Activated CD8-positive, alpha-beta T cell treated with anti-CD3 and anti-CD28 coated beads for 36 hours (primary cell): ENCODE measurements around the gene TMEM143. TPM values are rescaled to one million over a fixed set of nuclear protein-coding genes. Genes with fewer than 3 reads are reported as not detected.

ENCODE experiments used
- ATAC-seq: fragments of 200-7000 bp; cut with Tn5 transposase; one replicate; pipeline ENCODE4 v1.10.0; 2021; ENCODE audit warnings: mild to moderate bottlenecking, moderate library complexity
- CTCF ChIA-PET: fragments of 350-600 bp; sonication (Branson Sonifier 250); formaldehyde crosslinking; loops from one replicate; lab custom pipeline; 2021; ENCODE audit warnings: antibody characterized with exemption; lab: Charles Lee
- POLR2A ChIA-PET: fragments of 350-600 bp; sonication (Branson Sonifier 250); formaldehyde crosslinking; loops from one replicate; lab custom pipeline; 2021; ENCODE audit warnings: antibody characterized with exemption; lab: Charles Lee
- DNase-seq: peaks from one replicate; pipeline ENCODE4 v3.0.0-alpha.2; 2020
- H3K27ac Mint-ChIP-seq: one replicate; pipeline ENCODE4 v1.8.0; 2021; ENCODE audit warnings: mild to moderate bottlenecking, mixed read lengths
- H3K27me3 Mint-ChIP-seq: one replicate; pipeline ENCODE4 v1.8.0; 2021; ENCODE audit warnings: mixed read lengths
- H3K36me3 Mint-ChIP-seq: one replicate; pipeline ENCODE4 v1.8.0; 2021; ENCODE audit warnings: low read depth, mixed read lengths
- H3K4me1 Mint-ChIP-seq: one replicate; pipeline ENCODE4 v1.8.0; 2021; ENCODE audit warnings: low read depth, mixed read lengths
- H3K4me3 Mint-ChIP-seq: one replicate; pipeline ENCODE4 v1.8.0; 2021; ENCODE audit warnings: mild to moderate bottlenecking, moderate library complexity, mixed read lengths
- H3K9me3 Mint-ChIP-seq: one replicate; pipeline ENCODE4 v1.8.0; 2021; ENCODE audit warnings: mixed read lengths
- intact Hi-C: fragments of 100-400 bp; cut with micrococcal nuclease; formaldehyde crosslinking; loops from one replicate; pipeline ENCODE4 v1.10.0; 2022
- total RNA-seq, 2 experiments: library from RNA; stranded (reverse); gene quantifications; one replicate each; pipeline ENCODE4 v1.2.3, GENCODE V29; 2021
- TF ChIP-seq, protein P1 (sequence below): fragments of 200-600 bp; IDR thresholded peaks from one replicate; pipeline ENCODE4 v1.8.0; 2022; ENCODE audit warnings: antibody characterized with exemption, mild to moderate bottlenecking

Gene TMEM143
- total RNA-seq, 2 experiments from 2014 or later = 19.4 to 21.7 TPM

DNA sequence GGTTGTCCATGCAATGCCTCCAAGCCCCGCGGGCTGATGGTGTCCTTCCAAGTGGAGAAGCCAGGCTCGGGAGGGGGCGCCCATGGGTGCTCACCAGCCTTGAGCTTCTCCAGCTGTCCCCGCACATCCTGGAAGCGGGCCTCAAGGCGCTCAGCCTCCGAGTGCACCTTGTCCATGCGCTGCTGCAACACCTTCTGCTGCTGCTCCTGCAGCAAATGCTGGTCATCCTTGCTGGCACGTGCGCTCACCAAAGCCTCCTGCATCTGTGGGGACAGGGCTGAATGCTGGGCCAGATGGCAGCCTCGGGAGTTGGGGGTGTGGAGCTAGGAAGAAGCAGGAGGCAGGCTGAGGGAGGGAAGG is 61.2 kb downstream of the TMEM143 start:
- ATAC-seq (no peak), DNase-seq (no peak)
- intact Hi-C loops = no loop called here
- Mint-ChIP-seq H3K27ac (no peak overlapping the region), H3K36me3 (no peaks in the 10 kb centered on the region), H3K9me3 (no peaks in the 10 kb centered on the region), H3K4me1 (no peaks in the 10 kb centered on the region), H3K27me3 (no peaks in the 10 kb centered on the region), H3K4me3 (no peak overlapping the region)
- POLR2A ChIA-PET = no interaction called here
- CTCF ChIA-PET = no interaction called here
- TF ChIP-seq, protein P1, sequence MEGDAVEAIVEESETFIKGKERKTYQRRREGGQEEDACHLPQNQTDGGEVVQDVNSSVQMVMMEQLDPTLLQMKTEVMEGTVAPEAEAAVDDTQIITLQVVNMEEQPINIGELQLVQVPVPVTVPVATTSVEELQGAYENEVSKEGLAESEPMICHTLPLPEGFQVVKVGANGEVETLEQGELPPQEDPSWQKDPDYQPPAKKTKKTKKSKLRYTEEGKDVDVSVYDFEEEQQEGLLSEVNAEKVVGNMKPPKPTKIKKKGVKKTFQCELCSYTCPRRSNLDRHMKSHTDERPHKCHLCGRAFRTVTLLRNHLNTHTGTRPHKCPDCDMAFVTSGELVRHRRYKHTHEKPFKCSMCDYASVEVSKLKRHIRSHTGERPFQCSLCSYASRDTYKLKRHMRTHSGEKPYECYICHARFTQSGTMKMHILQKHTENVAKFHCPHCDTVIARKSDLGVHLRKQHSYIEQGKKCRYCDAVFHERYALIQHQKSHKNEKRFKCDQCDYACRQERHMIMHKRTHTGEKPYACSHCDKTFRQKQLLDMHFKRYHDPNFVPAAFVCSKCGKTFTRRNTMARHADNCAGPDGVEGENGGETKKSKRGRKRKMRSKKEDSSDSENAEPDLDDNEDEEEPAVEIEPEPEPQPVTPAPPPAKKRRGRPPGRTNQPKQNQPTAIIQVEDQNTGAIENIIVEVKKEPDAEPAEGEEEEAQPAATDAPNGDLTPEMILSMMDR = no peak

DNA sequence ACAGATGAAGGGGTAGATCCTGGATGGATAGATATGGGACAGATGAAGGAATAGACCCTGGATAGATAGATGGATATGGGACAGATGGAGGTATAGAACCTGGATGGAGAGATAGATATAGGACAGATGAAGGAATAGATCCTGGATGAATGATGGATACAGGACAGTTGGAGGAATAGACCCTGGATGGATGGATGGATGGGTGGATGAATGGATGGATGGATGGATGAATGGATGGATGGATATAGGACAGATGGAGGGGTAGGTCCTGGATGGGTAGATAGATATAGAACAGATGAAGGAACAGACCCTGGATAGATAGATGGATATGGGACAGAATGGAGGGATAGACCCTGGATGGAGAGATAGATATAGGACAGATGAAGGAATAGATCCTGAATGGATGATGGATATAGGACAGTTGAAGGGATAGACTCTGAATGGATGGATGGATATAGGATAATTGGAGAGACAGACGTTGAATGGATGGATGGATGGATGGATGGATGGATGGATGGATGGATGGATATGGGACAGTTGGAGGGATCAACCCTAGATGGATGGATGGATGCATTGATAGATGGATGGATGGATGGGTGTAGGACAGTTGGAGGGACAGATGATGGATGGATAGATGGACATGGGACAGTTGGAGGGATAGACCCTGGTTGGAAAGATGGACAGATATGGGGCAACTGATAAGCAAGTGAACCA is 61.7 kb downstream of the TMEM143 start:
- no peak overlapping the region for H3K27ac Mint-ChIP-seq
- H3K4me3 Mint-ChIP-seq = no peak overlapping the region
- no peaks in the 10 kb centered on the region for H3K27me3 Mint-ChIP-seq
- no peaks in the 10 kb centered on the region for H3K9me3 Mint-ChIP-seq
- H3K36me3 Mint-ChIP-seq = no peaks in the 10 kb centered on the region
- ChIA-PET POLR2A (no interaction called here), CTCF (no interaction called here)
- TF ChIP-seq, protein P1 = no peak
- intact Hi-C loops = no loop called here
- H3K4me1 Mint-ChIP-seq = no peaks in the 10 kb centered on the region
- no peak for ATAC-seq
- no peak for DNase-seq

DNA sequence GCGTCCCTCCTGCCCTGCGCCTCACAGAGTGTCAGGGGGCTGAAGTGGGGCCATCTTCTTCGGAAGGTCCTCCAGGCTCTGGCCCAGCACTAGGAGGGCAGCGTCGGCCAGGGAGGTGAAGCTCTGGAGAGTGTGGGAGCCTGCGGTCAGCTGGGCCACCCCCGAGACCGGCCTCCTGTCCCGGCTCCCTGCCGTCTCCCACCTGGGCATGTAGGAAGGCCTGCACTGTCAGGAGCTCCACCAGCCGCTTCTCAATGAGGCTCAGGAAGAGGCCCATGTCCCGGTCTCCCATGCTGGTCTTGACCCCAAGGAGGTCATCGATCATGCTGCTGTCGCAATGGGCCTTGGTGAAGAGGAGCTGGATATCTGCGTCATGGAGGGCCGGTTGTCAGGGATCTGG is 65.8 kb downstream of the TMEM143 start:
- TF ChIP-seq, protein P1 = no peak
- intact Hi-C loops = no loop called here
- ATAC-seq (no peak), DNase-seq (no peak)
- no peak overlapping the region for H3K27ac Mint-ChIP-seq
- H3K27me3 Mint-ChIP-seq = no peaks in the 10 kb centered on the region
- CTCF ChIA-PET = interaction anchor here (1.1 kb wide), 1 partner anchor 31 kb away, joined by 3 read pairs; no protein-coding TSS in a partner anchor
- H3K9me3 Mint-ChIP-seq = no peaks in the 10 kb centered on the region
- no peak overlapping the region for H3K4me3 Mint-ChIP-seq
- no peaks in the 10 kb centered on the region for H3K36me3 Mint-ChIP-seq
- no peaks in the 10 kb centered on the region for H3K4me1 Mint-ChIP-seq
- POLR2A ChIA-PET = no interaction called here

DNA sequence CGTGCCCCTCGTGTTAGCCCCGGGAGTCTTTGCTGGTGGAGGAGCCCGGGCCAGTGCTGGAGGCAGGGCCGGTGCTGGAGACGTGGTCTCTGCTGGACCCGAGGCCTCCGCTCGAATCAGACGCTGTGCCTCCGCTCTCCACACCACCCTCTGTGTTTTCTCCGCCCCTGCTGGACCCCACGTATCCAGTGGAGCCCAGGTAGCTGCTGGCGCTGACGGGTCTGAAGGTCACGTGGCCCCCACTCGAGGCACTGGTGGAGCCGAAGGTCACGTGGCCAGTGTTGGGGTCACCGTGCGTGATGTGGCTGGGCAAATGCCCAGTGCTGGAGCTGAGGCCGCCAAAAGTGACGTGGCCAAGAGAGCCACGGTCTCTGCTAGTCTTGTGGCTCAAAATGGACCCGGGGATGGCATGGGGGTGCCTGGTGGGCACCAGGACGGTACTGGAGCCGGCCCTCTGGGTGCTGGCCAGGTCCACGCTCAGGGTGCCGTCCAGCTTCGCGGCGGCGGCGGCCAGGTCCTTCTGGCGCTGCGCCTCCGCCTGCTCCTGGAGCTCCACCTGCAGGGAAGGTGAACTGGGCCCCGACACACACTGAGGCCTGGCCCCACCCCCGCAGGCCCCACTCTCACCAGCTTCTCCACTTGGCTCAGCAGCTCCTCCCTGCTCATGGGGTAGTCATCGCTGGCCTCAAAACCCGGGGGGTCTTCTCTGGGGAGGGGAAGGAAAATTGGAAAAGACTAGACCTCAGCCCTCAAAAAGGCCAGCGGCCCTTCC is 66.6 kb downstream of the TMEM143 start:
- no peak for DNase-seq
- H3K27me3 Mint-ChIP-seq = no peaks in the 10 kb centered on the region
- no peak overlapping the region for H3K4me3 Mint-ChIP-seq
- no peak overlapping the region for H3K27ac Mint-ChIP-seq
- POLR2A ChIA-PET = no interaction called here
- no peaks in the 10 kb centered on the region for H3K36me3 Mint-ChIP-seq
- CTCF ChIA-PET = interaction anchor here (0.9 to 1.9 kb wide), 3 partner anchors 17 to 37 kb away, joined by 3 to 6 read pairs (median 3); no protein-coding TSS in a partner anchor
- no peaks in the 10 kb centered on the region for H3K4me1 Mint-ChIP-seq
- TF ChIP-seq, protein P1 = no peak
- H3K9me3 Mint-ChIP-seq = no peaks in the 10 kb centered on the region
- ATAC-seq = no peak
- intact Hi-C loops = no loop called here

DNA sequence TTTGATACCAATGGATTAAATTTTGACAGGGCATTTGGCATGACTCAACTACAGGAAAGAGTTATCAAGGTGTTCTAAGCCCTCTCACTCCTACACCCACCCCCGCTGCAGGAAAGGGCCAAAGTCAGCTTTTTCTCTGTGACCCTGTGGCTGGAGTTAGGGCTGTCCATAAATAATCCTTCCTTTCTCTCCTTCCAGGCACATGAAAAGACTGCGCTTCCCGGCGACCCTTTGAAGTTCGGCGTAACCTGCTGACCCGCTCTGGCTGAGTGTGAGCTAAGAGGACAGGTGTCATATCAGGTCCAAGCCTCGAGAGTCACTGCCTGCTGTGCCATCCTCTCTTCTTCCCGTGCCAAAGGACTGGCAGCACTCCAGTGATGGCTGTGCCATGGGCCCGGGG is 68.3 kb downstream of the TMEM143 start:
- TF ChIP-seq, protein P1 = no peak
- CTCF ChIA-PET = interaction anchor here (1.6 to 1.9 kb wide), 2 partner anchors 19 to 29 kb away, joined by 5 to 6 read pairs; no protein-coding TSS in a partner anchor
- H3K27me3 Mint-ChIP-seq = no peaks in the 10 kb centered on the region
- ATAC-seq (no peak), DNase-seq (no peak)
- H3K36me3 Mint-ChIP-seq = no peaks in the 10 kb centered on the region
- POLR2A ChIA-PET = no interaction called here
- no peaks in the 10 kb centered on the region for H3K9me3 Mint-ChIP-seq
- H3K4me3 Mint-ChIP-seq = no peak overlapping the region
- peaks cover 8% of the 10 kb centered on the region for H3K4me1 Mint-ChIP-seq
- intact Hi-C loops = no loop called here
- no peak overlapping the region for H3K27ac Mint-ChIP-seq
